A549 (cell line): ENCODE results near the gene PDCD2L. TPM values are rescaled to one million over a fixed set of nuclear protein-coding genes. Genes with fewer than 3 reads are reported as not detected.
A peak's percentile ranks its signal among the peaks of the same experiment; 100 is the strongest.

Experiments
- CHD2 ChIP-seq: fragments of 150-350 bp; IDR thresholded peaks from 2 replicates; pipeline ENCODE4 v1.6.1; 2014; ENCODE audit warnings: low read length; ENCODE audit not compliant: partially characterized antibody
- CHD4 ChIP-seq: fragments of 200-600 bp; sonication (generic); IDR thresholded peaks from 2 replicates; pipeline ENCODE4 v1.6.1; 2016; ENCODE audit warnings: antibody characterized with exemption, mild to moderate bottlenecking, borderline replicate concordance
- GATA3 ChIP-seq: IDR thresholded peaks from 2 replicates; pipeline ENCODE4 v1.6.1; 2012; ENCODE audit warnings: borderline replicate concordance
- HOXA7 ChIP-seq: fragments of 250-450 bp; sonication (Bioruptor Pico); IDR thresholded peaks from 2 replicates; pipeline ENCODE4 v1.5.0; 2020; ENCODE audit warnings: mild to moderate bottlenecking, moderate library complexity
- JUNB ChIP-seq: fragments of >200 bp; sonication (Bioruptor Twin); formaldehyde crosslinking; IDR thresholded peaks from 2 replicates; pipeline ENCODE4 v1.6.1; 2016
- SREBF2 ChIP-seq: fragments of 450-650 bp; IDR thresholded peaks from 2 replicates; pipeline ENCODE4 v1.6.1; 2014; ENCODE audit warnings: mild to moderate bottlenecking, moderate library complexity
- ZNF302 ChIP-seq: fragments of 250-450 bp; sonication (Bioruptor Pico); IDR thresholded peaks from 2 replicates; pipeline ENCODE4 v1.9.0; 2021; ENCODE audit warnings: inconsistent platforms, mild to moderate bottlenecking, moderate library complexity
- polyA plus RNA-seq, 4 experiments: library from polyadenylated mRNA; depleted of rRNA in 3 of 4; stranded (reverse); fragments of >200 nt; fragmentation: RNase III in 1 of 4; extraction: RNeasy Plus Mini Kit Qiagen cat#74134 plus additional on column Dnase treatment in 1 of 4; gene quantifications; 2 replicates in 3 of 4; 3 replicates in 1 of 4; pipeline ENCODE4 v1.2.3, GENCODE V29; 2011 to 2017
- TF ChIP-seq, protein P1 (sequence below): IDR thresholded peaks from 2 replicates; pipeline ENCODE4 v1.6.1; 2012; ENCODE audit warnings: low read depth, borderline replicate concordance

The PDCD2L gene
- polyA plus RNA-seq, 2 of the 4 experiments (the other 2 are of a cell fraction): 31.5 to 68.9 TPM

DNA sequence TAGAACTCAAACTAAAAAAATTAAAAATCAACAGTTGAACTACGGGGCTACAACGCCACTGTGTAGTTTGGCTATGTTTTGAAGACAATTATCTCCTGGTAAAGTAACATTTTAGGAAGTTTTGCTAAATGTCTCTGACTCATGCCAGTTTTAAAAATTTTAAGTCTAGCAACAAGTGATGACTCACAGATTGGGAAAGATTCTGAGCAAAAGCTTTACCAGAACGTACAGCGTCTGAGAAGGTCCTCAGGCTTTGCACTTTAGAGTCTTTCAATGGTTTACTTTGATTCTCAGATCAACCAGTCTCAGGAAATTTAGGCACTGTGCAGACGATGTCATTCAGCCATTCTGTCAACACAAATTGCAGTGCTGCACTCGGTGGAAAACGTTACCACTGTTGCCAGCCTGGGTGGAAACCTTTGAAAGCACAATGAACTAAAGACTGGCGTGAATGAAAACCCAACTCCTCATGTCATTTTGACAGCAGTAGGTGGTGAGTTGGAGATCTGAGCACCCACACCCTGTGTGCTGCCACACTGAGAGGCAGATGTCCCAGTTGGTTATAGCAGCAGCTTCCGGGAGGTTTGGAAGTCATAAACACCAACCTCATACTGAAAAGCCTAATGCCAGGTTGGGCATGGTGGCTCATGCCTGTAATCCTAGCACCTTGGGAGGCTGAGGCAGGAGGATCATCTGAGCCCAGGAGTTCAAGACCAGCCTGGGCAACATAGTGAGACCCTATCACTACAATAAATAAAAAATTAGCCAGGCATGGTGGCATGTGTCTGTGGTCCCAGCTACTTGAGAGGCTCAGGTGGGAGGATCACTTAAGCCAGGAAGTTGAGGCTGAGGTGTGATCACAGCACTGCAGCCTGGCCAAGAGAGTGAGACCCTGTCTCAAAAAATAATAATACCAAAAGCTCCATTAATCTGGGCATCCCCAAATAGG is 71.1 kb downstream of the PDCD2L start (continued):
- TF ChIP-seq HOXA7 (CRISPR knock-in tag): no peak
- no peak for TF ChIP-seq CHD4
- TF ChIP-seq SREBF2: no peak
- TF ChIP-seq GATA3: 0 out of 2 replicates have a peak, but pooled peaks have one; percentile 20
- peak; percentile 66 for TF ChIP-seq JUNB
- no peak for TF ChIP-seq ZNF302 (CRISPR knock-in tag)
- TF ChIP-seq, protein P1, sequence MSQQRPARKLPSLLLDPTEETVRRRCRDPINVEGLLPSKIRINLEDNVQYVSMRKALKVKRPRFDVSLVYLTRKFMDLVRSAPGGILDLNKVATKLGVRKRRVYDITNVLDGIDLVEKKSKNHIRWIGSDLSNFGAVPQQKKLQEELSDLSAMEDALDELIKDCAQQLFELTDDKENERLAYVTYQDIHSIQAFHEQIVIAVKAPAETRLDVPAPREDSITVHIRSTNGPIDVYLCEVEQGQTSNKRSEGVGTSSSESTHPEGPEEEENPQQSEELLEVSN: no peak
- no peak for TF ChIP-seq CHD2
- TF ChIP-seq, all 56 proteins: peak for 6

Other genes with a start within 250 kb of the PDCD2L start
- gene LSM14A, start 231.9 kb upstream of the PDCD2L start, polyA plus RNA-seq (2011; rRNA removed): 264 and 278 TPM in 2 replicates
- 227 to 253 TPM (median 241 TPM) in 3 replicates for gene LSM14A, start 231.9 kb upstream of the PDCD2L start, polyA plus RNA-seq (2017; fragmentation: RNase III; extraction: RNeasy Plus Mini Kit Qiagen cat#74134 plus additional on column Dnase treatment)
- 19.4 and 20.0 TPM in 2 replicates for gene GARRE1, start 149.8 kb upstream of the PDCD2L start, polyA plus RNA-seq (2011; rRNA removed)
- gene GARRE1, start 149.8 kb upstream of the PDCD2L start, polyA plus RNA-seq (2017; fragmentation: RNase III; extraction: RNeasy Plus Mini Kit Qiagen cat#74134 plus additional on column Dnase treatment): 9.0 to 9.6 TPM (median 9.1 TPM) in 3 replicates
- 443 and 565 TPM in 2 replicates for gene GPI, start 39.2 kb upstream of the PDCD2L start, polyA plus RNA-seq (2011; rRNA removed)
- 548 to 579 TPM (median 555 TPM) in 3 replicates for gene GPI, start 39.2 kb upstream of the PDCD2L start, polyA plus RNA-seq (2017; fragmentation: RNase III; extraction: RNeasy Plus Mini Kit Qiagen cat#74134 plus additional on column Dnase treatment)
- gene UBA2, start 24.0 kb downstream of the PDCD2L start, polyA plus RNA-seq (2011; rRNA removed): 504 and 514 TPM in 2 replicates
- 217 to 255 TPM (median 224 TPM) in 3 replicates for gene UBA2, start 24.0 kb downstream of the PDCD2L start, polyA plus RNA-seq (2017; fragmentation: RNase III; extraction: RNeasy Plus Mini Kit Qiagen cat#74134 plus additional on column Dnase treatment)
- gene WTIP, start 77.4 kb downstream of the PDCD2L start, polyA plus RNA-seq (2011; rRNA removed): 18.8 and 22.0 TPM in 2 replicates
- 18.8 to 21.2 TPM (median 21.2 TPM) in 3 replicates for gene WTIP, start 77.4 kb downstream of the PDCD2L start, polyA plus RNA-seq (2017; fragmentation: RNase III; extraction: RNeasy Plus Mini Kit Qiagen cat#74134 plus additional on column Dnase treatment)